ENCODE measurements around the gene DCAF17. TPM values are rescaled to one million over a fixed set of nuclear protein-coding genes. Genes with fewer than 3 reads are reported as not detected.

DCAF17 gene
- total RNA-seq, 6 experiments from 2014 or later, result 12.8 to 17.6 (median 15.2) TPM

DNA sequence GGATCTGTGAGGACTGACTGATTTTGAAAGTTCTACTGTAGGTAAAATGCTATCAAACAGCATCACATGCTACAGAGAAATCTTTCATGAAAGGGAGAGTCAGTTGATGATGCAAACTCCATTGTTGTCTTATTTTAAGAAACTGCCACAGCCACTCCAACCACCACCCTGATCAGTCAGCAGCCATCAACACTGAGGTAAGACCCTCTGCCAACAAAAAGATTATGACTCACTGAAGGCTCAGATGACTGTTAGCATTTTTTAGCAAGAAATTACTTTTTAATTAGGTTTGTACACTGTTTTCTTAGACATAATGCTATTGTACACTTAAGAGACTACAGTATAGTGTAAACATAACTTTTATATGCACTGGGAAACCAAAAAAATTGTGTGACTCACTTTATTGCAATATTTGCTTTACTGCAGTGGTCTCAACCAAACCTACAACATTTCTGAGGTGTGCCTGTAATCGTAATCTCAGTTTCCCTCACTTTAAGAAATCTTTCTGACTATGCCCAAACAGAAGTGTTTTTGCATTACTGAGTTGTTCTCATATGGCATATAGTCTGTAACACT, 43.0 kb upstream of the DCAF17 start:
- Mint-ChIP-seq H3K4me3 (peak overlapping the region; percentile 50), H3K9me3 (no peaks in the 10 kb centered on the region), H3K27ac (peak overlapping the region; percentile 3), H3K36me3 (ENCODE audit: low read depth) (no peaks in the 10 kb centered on the region), H3K4me1 (ENCODE audit: low read depth) (peaks cover 41% of the 10 kb centered on the region), H3K27me3 (ENCODE audit: insufficient read depth) (no peaks in the 10 kb centered on the region)
- peak; percentile 62 for DNase-seq
- TF ChIP-seq, protein P1, sequence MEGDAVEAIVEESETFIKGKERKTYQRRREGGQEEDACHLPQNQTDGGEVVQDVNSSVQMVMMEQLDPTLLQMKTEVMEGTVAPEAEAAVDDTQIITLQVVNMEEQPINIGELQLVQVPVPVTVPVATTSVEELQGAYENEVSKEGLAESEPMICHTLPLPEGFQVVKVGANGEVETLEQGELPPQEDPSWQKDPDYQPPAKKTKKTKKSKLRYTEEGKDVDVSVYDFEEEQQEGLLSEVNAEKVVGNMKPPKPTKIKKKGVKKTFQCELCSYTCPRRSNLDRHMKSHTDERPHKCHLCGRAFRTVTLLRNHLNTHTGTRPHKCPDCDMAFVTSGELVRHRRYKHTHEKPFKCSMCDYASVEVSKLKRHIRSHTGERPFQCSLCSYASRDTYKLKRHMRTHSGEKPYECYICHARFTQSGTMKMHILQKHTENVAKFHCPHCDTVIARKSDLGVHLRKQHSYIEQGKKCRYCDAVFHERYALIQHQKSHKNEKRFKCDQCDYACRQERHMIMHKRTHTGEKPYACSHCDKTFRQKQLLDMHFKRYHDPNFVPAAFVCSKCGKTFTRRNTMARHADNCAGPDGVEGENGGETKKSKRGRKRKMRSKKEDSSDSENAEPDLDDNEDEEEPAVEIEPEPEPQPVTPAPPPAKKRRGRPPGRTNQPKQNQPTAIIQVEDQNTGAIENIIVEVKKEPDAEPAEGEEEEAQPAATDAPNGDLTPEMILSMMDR (IDR thresholded peaks at IDR 0.05), result no peak

- H3K27ac Mint-ChIP-seq, result peak overlapping the region; percentile 2; the same call in 1 of the 2 replicates
- H3K36me3 Mint-ChIP-seq (ENCODE audit: low read depth), result no peaks in the 10 kb centered on the region
- DNase-seq, result no peak
- H3K4me3 Mint-ChIP-seq, result no peak overlapping the region
- H3K27me3 Mint-ChIP-seq (ENCODE audit: insufficient read depth), result no peaks in the 10 kb centered on the region
- H3K9me3 Mint-ChIP-seq, result no peaks in the 10 kb centered on the region
- TF ChIP-seq, protein P1 (IDR thresholded peaks at IDR 0.05), result no peak
- peaks cover 44% of the 10 kb centered on the region for H3K4me1 Mint-ChIP-seq (ENCODE audit: low read depth)
Observed at GRCh38 chr2:171391532-171391931, 42.5 kb upstream of the DCAF17 start.

DNA sequence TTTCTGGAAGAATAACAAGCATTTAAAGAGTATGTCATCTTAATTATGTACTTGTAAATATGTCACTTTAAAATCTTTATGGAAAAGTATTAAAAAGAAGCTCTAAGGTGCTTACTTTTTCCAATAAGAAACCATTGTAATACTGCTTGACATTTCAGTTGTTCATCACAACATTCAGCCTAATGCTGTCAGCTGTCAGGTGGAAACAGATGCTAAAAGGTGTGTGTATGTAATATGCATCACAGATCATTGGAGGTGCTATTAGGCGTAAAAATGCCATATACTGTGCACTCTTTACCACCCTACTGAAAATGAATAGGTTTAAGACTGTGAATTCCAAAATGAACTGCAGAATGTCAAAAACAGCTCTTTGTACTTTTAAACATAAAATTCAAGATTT, 40.5 kb upstream of the DCAF17 start:
- no peak for DNase-seq
- H3K4me1 Mint-ChIP-seq (ENCODE audit: low read depth), result peaks cover 37% of the 10 kb centered on the region
- TF ChIP-seq, protein P1 (IDR thresholded peaks at IDR 0.05), result no peak
- H3K27ac Mint-ChIP-seq, result no peak overlapping the region
- H3K4me3 Mint-ChIP-seq, result no peak overlapping the region
- no peaks in the 10 kb centered on the region for H3K36me3 Mint-ChIP-seq (ENCODE audit: low read depth)
- H3K9me3 Mint-ChIP-seq, result no peaks in the 10 kb centered on the region
- H3K27me3 Mint-ChIP-seq (ENCODE audit: insufficient read depth), result no peaks in the 10 kb centered on the region; the same call in 1 of the 2 replicates

- Mint-ChIP-seq H3K4me3 (no peak overlapping the region), H3K4me1 (ENCODE audit: low read depth) (peaks cover 37% of the 10 kb centered on the region), H3K36me3 (ENCODE audit: low read depth) (no peaks in the 10 kb centered on the region), H3K27ac (no peak overlapping the region), H3K9me3 (no peaks in the 10 kb centered on the region), H3K27me3 (ENCODE audit: insufficient read depth) (no peaks in the 10 kb centered on the region; the same call in 1 of the 2 replicates)
- TF ChIP-seq, protein P1 (IDR thresholded peaks at IDR 0.05), result no peak
- no peak for DNase-seq
Observed at GRCh38 chr2:171394164-171394740, 39.8 kb upstream of the DCAF17 start.

DNA sequence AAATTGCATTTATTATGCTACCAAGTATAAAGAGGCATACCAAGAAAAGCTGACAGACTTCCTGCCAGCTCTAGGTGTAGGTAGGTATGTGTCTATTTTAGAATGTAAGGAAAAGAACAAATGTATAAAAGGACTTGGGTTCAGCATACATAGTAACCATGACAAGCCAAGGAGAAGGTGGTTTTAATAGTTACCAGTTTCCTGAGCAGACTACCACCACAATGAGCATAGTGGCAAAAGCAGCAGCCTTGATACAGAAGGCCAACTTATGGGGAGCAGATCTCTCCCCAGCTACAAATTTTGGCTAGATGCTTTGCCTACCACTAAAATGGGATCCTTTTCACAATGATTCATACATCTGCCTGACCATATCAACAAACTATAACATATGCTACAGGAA, 34.7 kb upstream of the DCAF17 start:
- TF ChIP-seq, protein P1 (IDR thresholded peaks at IDR 0.05), result no peak
- H3K4me3 Mint-ChIP-seq, result no peak overlapping the region
- H3K9me3 Mint-ChIP-seq, result peaks cover 9% of the 10 kb centered on the region
- no peak overlapping the region for H3K27ac Mint-ChIP-seq
- no peaks in the 10 kb centered on the region; the same call in 1 of the 2 replicates for H3K27me3 Mint-ChIP-seq (ENCODE audit: insufficient read depth)
- peaks cover 22% of the 10 kb centered on the region for H3K4me1 Mint-ChIP-seq (ENCODE audit: low read depth)
- no peak for DNase-seq
- H3K36me3 Mint-ChIP-seq (ENCODE audit: low read depth), result peaks cover 14% of the 10 kb centered on the region
